Raji (cell line): ENCODE measurements around the gene CDKAL1.

ENCODE experiments used
- POLR2A ChIP-seq: IDR thresholded peaks from 2 replicates; pipeline ENCODE4 v1.6.1; 2011; ENCODE audit warnings: low read depth, low read length, control low read depth; ENCODE audit not compliant: insufficient read depth

Gene CDKAL1

GRCh38 chr6:21163838-21164180 is 629.6 kb downstream of the CDKAL1 start:
- no peak for TF ChIP-seq POLR2A

DNA sequence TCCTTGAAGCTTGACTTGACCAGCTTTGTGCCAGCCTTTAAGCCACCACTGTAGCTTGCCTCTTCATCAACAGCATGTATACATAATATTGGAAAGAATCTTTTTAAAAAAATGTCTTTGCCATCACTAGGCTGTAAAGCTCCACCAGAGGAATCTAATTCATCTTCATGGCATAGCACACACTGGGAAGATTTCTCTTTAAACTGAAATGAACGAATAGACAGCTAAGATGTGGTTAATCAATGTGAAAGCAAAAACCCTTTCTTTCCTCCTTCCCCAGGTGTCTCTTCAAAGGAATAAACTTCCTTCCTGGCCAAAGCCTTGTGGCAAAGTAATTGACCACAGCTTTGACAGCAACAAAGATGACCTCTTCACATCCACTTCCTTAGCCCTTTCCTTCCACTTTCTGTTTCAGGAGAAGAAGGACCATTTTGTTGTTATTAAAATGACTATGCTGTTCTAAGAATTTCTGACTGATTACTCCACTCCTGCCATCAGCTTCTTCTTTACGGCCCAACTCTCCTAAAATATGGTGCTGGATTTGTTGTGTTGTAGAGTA is 630.6 kb downstream of the CDKAL1 start:
- TF ChIP-seq POLR2A, result no peak

- TF ChIP-seq POLR2A, result no peak
Observed at GRCh38 chr6:21166754-21167153, 632.5 kb downstream of the CDKAL1 start.

DNA sequence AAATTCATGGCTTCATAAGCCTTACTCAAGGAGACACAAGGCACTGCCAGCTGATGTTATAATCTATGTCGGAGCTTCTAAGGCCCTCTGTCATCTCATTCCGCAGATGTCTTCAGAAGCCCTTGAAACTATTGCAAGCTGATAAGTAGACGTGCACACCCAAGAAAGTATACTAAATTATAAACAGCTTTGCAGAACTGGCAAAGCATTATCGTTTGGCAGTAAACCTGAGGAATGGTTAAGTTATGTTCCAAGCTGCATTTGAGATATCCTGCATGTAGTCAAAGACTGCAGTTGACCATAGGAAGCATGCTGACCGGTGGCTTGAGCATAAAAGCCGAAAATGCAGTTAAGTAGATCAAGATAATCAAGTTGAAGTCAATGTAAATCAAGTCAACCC is 633.5 kb downstream of the CDKAL1 start:
- no peak for TF ChIP-seq POLR2A

GRCh38 chr6:21171801-21172200 is 637.5 kb downstream of the CDKAL1 start:
- no peak for TF ChIP-seq POLR2A

DNA sequence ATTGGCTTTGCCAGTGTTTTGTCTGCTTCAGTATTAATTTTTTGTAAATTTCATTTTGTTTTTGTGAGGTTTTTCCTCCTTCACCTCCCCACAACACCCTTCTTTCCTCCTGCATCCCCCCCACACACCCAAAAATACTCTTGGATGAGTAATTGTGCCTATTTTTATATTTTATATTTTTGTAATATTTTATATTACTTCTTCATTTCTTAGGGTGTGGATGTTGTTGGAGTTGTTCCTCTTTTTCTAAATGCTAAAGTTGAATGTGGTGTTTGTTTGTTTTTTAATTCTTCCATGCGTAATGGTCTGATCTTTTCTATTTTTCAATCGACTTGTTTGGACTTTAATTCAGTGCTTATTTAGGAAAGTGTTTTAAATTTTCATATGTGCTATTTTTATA is 638.8 kb downstream of the CDKAL1 start:
- no peak for TF ChIP-seq POLR2A

DNA sequence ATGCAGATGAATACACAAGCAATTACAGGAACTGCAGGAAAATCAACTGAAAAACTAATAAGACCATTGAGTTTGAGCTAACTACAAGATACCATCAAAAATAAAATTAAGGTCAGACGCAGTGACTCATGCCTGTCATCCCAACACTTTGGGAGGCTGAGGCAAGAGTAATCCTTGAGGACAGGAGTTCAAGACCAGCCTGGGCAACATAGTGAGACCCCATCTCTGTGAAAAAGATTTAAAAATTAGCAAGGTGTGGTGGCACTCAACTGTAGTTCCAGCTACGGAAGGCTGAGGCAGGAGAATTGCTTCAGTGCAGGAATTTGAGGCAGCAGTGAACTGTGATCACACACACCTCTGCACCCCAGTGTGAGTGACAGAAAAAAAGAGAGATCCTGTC is 639.4 kb downstream of the CDKAL1 start:
- no peak for TF ChIP-seq POLR2A

DNA sequence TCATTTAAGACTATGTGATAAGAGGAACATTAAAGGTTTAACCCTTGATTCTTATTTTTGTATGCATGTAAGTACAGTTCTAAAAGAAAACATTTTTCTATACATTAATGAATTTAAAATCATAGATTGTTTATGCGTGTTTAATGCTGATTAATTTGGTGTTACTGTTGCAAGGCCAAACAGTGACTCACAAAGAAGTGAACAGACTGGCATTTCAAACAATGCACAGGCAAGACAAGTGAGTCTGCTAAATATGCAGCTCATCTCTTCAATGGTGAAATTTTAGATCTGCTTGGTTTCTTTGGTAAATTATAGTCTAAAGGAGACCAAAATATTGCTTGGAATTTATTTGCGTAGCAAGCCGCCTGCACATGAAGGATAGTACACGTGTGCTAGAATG is 641.9 kb downstream of the CDKAL1 start:
- no peak for TF ChIP-seq POLR2A

- no peak for TF ChIP-seq POLR2A
Observed at GRCh38 chr6:21180155-21180554, 645.9 kb downstream of the CDKAL1 start.

DNA sequence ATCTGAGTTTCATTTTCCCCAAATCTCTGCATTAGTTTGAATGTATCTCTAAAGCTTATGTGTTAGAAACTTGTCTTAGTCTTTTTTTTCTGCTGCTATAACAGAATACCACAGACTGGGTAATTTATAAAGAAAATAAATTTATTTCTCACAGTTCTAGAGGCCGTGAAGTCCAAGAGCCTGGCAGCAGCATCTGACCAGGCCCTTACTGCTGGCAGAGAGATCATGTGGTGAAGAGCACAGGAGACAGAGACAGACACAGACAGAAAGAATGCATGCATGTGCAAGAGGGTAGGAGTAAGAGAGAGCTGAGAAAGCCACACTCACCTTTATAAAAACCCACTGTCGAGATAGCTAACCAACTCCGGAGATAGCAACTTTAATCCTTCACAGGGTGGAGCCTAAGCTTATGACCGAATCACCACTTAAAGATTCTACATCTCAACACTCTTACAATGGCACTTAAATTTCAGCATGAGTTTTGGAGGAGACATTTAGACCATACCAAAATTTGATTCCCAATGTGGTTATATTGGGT is 646.6 kb downstream of the CDKAL1 start:
- no peak for TF ChIP-seq POLR2A

DNA sequence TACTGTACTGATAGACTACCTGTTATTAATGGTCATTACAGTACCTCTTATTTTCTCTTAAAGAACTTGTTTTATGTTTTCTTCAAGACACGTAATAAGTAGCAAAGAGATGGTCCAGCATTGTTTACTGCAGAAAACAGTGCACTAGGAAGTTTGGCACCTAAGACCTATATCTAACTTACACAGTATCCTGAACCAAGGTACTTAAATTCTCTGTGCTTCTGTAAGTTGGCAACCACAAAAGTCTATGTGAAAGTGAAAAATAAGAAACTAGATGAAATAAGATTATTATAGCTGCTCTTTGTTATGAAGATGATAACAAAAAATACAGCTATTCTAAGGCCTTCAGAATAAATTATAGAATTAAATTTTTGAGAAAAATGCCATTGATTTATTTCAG is 647.6 kb downstream of the CDKAL1 start:
- TF ChIP-seq POLR2A, result no peak

DNA sequence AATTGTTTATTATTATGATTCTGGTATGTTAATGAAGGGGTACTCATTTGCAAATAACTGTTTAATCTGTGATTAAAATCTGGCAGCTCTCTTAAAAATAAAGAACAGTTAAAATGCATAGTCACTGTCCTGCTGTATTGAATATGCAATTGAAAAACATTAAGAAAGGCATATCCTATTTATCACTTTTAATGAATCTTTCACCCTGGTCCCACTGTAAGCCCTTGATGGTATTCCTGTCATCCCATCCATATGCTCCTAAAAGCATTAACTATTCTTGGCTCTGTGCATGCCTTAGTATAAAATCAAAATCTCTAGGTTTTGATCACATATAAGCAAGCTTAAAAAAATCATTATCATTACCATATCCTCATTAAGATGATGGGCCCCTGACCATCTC is 648.3 kb downstream of the CDKAL1 start:
- TF ChIP-seq POLR2A, result no peak

- no peak for TF ChIP-seq POLR2A
Observed at GRCh38 chr6:21185861-21186478, 651.7 kb downstream of the CDKAL1 start.

GRCh38 chr6:21186479-21187055 is 652.3 kb downstream of the CDKAL1 start:
- no peak for TF ChIP-seq POLR2A

- TF ChIP-seq POLR2A, result no peak
Observed at GRCh38 chr6:21187485-21187884, 653.2 kb downstream of the CDKAL1 start.

DNA sequence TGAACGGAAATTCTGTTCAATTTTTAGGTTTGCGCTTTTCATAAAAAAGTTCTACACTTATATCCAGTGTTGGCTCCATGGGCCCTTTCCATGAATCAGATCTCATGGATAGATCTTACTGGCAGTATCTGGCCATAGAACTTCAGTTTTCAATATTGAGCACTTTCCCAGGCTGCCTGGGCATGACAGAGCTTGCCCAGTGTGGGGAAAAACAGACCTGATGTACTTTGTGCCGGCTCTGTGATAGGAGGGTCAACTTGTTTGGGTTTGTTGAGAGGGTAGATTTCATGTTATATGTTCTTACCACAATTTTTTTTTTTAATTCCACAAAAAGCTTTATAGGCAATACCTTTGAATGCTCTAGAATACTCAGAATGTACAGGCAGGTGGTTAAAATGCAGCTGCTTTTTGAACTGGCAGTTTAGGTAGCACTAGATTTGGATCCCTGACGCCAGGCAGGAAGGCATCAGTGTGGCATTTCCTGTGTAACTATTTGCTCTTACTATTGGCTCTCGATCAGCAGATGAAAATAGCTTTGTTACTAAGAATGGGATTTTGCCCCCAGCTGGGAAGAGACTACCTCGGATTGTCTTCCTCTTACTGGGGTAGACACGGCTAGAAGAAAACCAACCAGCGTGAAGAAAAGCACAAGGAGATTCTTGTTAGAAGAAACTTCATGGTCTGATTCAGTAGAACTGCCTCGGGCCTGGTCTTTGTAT is 654.4 kb downstream of the CDKAL1 start:
- no peak for TF ChIP-seq POLR2A
